GM21619 (cell line): ENCODE results near the gene RHOV.

ENCODE experiments used
- ATAC-seq: cut with Tn5 transposase; IDR thresholded peaks from one replicate; pipeline ENCODE4 v1.9.1; 2021; ENCODE audit not compliant: unreplicated experiment

Gene RHOV

DNA sequence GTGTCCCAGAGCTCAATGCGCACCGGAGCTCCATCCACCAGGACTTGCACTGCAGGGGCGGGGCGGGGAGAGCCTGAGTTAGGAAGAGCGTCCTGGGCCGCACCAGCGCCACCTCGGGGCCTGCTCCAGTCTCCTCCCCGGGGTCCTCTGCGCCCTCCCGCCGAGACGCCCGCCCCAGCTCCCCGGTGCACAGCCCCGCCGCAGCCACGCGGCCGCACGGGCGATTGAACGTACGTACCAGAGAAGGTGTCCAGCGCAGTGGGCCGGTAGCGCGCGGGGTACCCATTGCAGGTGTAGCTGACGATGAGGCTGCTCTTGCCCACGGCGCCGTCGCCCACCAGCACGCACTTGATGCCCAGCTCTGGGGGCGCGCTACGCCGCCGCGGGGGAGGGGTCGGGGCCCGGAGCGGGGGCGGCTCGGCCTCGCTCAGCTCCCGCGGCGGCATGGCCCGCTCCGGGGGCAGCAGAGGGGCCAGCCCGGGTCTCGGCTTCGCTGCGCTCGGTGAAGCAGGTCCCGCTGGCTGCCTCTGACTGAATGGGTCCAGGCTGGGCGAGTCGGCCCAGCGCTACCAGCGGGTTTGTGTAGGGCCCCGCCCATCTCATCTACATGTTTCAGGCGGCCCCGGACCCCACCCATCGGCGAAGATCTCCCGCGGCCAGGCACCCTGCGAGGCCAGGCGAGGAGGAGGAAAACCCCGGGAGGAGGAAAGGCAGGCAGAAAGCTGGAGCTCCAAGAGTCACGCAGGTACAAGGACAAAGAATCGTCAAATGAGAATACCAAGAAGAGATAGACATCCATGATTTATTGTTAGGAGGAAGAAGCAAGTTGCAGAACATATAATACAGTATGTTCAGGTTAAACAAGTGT is at the start of gene RHOV:
TSS of gene RHOV (minus strand) at position 541 of the 868 bp plus-strand sequence. CDS start at position 446, 95 bp downstream.
- peak; percentile 57 for ATAC-seq

DNA sequence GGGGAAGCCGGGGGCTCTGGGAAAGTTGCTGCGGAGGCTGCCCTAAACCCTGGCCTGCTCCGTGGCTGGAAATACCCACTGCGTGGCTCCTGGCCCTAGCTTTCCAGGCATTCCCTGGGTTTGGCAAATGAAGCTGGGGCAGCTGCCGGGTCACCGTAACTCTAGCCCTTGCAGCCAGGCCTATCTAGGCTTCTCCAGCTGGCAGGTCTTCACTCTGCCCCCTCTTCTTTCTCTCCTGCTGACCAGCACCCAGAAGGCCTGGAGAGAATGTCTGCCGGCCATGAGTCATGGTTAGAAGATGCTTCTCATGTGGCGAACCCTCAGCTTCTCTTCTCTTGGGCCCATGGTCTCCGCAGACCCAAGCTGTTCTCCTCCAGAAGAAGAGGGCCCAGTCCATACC is 49.5 kb upstream of the RHOV start:
- no peak for ATAC-seq

DNA sequence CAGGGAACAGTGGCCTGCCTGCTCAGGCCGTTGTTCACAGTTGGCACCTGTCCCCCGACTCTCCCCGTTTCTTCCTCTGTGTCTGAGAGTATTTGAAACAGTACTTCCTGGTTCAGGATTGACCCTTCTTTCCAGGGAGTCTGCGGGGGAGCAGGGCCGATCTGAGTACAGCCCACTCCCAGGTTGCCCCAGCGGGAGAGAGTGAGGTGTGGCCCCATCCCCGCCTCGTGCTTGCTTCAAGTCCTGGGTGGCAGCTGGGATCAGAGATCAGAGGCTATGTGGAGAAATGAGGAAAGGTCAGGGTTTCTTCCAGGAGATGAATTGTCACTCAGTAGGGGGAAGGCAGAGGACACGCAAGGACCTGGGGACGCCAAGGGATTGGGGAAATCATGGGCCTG is 48.6 kb upstream of the RHOV start:
- no peak for ATAC-seq

GRCh38 chr15:40921949-40922607 is 48.0 kb upstream of the RHOV start:
- ATAC-seq, result no peak

DNA sequence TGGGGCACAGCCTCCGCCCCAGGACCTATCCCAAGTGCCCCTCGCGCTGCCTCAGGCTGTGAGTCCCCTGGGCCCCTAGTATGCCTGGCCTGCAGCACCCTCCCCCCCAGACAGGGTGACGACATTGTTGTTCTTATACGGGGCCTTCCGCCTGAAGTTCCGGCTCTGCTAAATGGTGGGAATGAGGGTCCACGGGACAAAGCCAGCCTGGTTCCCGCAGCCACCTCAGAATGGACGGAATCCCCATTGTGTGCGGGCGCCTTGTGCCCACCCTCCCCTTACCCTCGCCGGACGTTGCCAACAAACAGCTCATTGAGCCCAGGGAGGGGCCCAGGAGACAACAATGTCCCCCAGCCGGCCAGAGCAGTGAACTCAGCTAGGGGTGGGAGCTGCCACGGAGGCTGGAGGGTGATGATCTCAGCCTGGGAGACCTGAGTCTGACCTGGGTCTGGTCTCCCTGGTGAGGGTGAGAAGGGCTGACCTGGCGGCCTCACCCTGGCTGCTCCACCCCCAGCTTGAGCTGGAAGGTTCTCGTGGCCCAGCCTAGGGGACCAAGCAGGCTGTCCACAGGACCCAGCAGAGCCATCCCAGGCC is 44.9 kb upstream of the RHOV start:
- no peak for ATAC-seq

GRCh38 chr15:40918146-40918798 is 44.2 kb upstream of the RHOV start:
- no peak for ATAC-seq

DNA sequence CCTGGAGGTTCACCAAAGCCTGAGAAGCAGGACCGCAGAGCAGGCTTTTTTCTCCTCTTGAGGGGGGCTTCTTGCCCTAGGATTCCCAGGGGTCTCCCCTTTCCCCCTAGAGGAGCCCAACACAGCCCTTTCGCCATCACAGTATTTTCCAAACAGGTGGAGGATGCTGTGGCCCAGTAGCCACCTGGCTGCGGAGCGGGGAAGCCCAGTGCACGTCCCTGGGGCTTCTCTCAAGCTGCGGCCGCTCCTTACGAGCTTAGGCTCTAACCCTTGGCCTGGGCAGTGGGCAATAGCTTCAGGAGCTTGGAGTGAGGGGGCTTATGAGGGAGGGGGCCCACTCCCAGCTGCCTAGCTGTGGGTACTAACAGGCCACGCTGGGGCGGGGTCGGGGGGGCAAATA is 43.6 kb upstream of the RHOV start:
- no peak for ATAC-seq

DNA sequence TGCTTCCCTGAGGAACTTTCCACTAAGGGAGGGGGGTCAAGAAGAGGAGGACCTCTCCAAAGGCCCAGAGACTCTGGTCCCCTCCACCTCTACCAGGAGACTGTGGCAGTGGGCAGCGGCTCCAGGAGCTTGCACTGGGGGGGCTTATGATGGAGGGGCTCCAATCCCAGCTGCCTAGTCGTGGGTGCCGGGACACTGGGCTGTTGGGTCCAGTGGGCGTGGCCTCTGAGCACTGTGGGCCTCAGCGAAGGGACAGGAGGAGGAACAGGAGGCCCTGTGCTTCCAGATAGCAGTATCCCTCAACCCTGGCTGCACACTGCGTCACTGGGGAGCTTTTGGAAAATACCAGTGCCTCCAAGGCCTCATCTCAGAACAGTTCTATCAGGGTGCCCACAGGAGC is 41.6 kb upstream of the RHOV start:
- no peak for ATAC-seq

DNA sequence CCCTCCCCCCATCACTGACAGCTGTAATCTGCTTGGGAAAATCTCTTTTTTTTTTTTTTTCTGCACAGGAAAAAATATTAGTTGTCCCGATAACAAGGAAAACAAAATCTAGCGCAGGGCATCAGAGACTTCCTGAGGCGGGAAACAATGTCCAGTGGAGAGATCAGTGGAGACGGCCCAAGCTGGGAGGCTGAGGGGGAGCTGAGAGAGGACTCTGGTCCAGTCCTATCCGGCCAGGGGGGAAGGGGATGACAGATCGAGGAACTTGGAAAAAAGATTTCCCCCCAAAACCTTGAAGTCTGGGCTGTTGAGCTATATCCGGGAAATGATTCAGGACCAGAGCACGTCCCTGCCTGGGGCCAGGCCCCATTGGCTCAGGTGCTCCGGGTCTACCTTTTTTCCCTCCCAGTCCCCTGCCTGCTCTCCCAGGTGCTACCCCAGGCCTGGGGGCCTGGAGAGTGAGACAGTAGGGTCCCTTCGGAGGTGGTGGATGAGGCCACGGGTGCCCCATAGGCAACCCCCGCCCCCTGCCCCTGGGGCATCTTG is 41.2 kb upstream of the RHOV start:
- ATAC-seq, result no peak

GRCh38 chr15:40914486-40914885 is 40.5 kb upstream of the RHOV start:
- ATAC-seq, result no peak

DNA sequence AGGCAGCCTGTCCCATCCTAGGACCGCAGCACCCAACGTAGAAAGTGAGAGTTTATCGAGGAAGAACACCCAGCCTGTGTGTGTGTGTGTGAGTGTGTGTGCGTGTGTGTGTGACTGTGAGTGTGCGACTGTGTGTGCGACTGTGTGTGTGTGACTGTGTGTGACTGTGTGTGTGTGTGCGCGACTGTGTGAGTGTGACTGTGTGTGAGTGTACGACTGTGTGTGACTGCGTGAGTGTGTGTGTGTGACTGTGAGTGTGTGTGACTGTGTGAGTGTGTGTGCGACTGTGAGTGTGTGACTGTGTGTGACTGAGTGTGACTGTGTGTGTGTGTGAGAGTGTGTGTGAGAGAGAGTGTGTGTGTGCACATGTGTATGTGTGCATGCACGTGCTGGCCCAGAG is 40.0 kb upstream of the RHOV start:
- ATAC-seq, result no peak

- ATAC-seq, result no peak
These were observed 38.4 kb upstream of the RHOV start for GRCh38 chr15:40912478-40912877.

- no peak for ATAC-seq
These were observed 37.7 kb upstream of the RHOV start for GRCh38 chr15:40911693-40912092.

GRCh38 chr15:40911141-40911540 is 37.1 kb upstream of the RHOV start:
- ATAC-seq, result no peak

DNA sequence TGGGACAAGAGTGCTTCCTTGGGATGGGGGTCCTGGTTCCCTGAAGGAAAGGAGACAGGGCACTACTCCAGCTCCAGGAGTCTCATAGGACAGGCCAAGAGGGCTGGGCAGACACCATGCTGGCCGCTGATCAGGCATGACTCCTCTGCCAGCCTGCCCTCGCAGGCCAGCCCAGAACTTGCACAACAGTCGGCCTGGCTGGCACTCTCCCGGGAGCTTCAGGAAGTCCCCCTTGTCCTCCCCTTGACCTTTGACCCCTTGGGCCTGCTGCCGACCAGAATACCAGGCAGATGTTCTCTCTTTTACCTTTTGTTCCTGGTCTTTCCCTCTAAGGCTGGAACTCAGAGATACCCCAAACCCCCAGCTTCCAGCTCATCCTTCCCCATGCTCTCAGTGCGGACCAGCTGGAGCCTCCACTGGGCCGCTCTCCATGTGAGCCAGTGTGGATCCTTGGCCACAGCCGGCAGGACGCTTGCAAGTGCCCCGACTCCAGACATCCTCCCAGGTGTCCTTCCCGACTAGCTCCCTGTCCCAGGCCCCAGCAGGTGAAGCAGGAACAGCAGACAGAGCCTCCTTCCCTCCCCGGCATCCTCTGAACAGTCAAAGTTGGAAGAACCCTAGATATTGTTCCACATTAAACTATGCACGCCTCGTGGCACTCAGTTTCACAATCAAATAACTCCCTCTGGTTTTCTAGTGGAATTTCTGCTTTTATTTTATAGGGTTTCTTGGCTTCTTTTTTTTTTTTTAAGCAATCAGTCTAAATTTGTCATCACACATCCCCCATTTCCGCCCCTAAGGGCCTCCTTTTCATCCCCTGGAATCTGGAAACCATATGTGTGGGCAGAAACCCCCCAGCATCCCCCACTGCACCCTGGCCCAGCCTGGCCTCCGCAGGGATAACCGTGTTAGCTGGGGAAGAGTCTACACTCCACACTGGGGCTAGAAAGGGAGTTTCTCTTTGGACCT is 35.9 kb upstream of the RHOV start:
- no peak for ATAC-seq

DNA sequence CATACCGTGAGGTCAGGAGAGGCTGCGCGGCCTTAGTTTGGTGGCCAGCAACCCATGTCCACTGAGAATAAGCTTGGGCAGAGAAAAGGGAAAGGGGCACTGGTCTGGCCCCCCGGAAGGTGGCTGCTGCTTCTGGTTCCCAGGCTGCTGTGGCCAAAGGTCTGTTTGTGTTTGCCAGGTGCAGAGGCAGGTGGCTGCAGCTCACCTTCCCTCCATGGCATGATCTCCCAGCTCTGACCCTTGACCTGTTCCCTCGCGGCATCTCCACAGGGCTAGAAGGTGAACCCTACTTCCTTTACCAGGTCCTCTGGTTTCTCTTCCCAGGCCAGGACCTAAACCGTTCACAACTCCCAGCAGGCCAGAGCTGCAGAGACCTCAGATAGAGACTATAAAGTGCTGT is 34.1 kb upstream of the RHOV start:
- no peak for ATAC-seq

DNA sequence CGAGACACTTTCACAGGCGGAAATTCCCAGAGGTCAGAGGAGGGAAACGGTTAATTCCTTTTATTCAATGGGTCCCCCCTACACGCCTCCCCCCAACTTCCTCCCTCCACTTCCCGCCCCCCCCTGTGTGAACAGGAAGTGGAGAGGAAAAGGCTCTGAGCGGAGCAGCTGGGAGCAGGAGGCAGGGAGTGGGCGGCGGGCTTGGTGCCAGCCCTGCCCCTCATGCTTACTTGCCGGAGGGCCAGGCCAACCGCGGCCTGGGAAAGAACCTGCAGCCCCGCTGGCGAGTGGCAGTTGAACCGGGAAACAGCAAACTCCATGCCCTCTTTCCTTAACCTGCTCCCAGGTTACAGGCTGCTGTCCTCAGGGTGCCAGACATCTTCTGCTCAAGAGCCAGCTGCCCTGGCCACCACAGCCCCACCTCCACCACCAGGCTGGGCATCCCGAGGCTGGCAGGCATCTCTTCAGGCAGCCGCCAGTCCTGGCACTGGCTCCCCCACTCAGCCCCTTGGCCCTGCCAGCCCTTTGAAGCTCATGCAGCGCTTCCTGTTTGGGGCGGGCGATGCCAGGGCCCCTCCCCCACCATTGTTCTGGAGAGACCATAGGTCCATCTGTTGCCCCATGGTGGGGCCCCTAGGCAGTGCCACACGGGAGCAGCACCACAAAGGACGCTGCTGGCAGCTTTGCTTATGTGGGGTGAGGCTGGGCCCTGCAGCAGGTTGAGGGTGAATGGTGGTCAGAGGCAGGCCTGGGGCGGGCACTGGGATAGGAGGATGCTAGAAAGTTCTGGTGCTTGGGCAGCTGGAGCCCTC is 33.2 kb upstream of the RHOV start:
- peak; percentile 12 for ATAC-seq

GRCh38 chr15:40906091-40906990 is 32.3 kb upstream of the RHOV start:
- ATAC-seq, result peak; percentile 62
